Prostate gland (tissue), 2 donors: Measurements from ENCODE around the gene HCFC1.

ENCODE experiments used
- POLR2A ChIP-seq: fragments of 450-650 bp; IDR thresholded peaks from one replicate; pipeline ENCODE4 v1.6.1; 2016; ENCODE audit warnings: antibody characterized with exemption, mild to moderate bottlenecking
- TF ChIP-seq, protein P1 (sequence below), 4 experiments: fragments of 200-600 bp in 2 of 4; fragments of 450-650 bp in 2 of 4; sonication (generic) in 2 of 4; IDR thresholded peaks; 1 replicate in 3 of 4; 2 replicates in 1 of 4; pipeline ENCODE4 v1.5.1; 2016 to 2019; ENCODE audit warnings: antibody characterized with exemption in 4 of 4, mild to moderate bottlenecking in 2 of 4, moderate library complexity in 2 of 4

DNA sequence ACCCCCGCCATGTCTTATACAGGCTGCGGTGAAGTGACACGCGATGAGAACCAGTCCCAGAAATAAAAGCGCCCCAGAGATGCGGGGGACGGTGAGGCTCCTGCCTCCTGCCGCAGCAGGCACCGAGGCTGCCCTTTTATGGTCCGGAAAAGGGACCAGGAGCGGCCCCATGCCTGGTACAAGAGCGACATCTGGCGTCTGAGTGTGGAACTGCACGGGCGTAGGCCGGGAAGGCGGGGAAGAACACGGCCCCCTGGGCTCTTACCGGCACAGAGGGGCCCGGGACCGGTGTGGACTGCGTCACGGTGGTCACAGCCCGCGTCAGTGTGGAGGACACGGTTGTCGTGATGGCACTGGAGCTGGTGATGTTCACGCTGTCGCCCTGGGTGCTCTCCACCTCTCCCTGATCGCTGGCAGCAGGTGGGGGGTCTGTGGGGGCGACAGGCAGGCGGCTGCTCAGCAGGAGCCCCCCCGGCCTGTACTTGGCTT lies 18.2 kb downstream of the HCFC1 start:
- TF ChIP-seq, protein P1, sequence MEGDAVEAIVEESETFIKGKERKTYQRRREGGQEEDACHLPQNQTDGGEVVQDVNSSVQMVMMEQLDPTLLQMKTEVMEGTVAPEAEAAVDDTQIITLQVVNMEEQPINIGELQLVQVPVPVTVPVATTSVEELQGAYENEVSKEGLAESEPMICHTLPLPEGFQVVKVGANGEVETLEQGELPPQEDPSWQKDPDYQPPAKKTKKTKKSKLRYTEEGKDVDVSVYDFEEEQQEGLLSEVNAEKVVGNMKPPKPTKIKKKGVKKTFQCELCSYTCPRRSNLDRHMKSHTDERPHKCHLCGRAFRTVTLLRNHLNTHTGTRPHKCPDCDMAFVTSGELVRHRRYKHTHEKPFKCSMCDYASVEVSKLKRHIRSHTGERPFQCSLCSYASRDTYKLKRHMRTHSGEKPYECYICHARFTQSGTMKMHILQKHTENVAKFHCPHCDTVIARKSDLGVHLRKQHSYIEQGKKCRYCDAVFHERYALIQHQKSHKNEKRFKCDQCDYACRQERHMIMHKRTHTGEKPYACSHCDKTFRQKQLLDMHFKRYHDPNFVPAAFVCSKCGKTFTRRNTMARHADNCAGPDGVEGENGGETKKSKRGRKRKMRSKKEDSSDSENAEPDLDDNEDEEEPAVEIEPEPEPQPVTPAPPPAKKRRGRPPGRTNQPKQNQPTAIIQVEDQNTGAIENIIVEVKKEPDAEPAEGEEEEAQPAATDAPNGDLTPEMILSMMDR (IDR thresholded peaks at IDR 0.05), result peak; percentile 84 to 95 (median 94)
- no peak for TF ChIP-seq POLR2A
